Panc1 (cell line): ENCODE measurements around the gene DDAH2. TPM values are rescaled to one million over a fixed set of nuclear protein-coding genes. Genes with fewer than 3 reads are reported as not detected.

Experiments
- ATAC-seq: fragments of 200-7000 bp; cut with Tn5 transposase; 2 replicates; pipeline ENCODE4 v1.9.1; 2020; ENCODE audit warnings: mild to moderate bottlenecking, moderate library complexity
- BruUV-seq: library from RNA; stranded (reverse); fragments of 400-500 nt; replicated peaks from 2 replicates; lab custom pipeline; 2021; lab: Mats Ljungman, UMichigan
- CTCF ChIA-PET: fragments of 300-600 bp; sonication (Branson Sonifier 250); formaldehyde crosslinking; loops from one replicate; lab custom pipeline; 2022; ENCODE audit warnings: antibody characterized with exemption; lab: Charles Lee
- POLR2A ChIA-PET: fragments of 300-600 bp; sonication (Branson Sonifier 250); formaldehyde crosslinking; loops from one replicate; lab custom pipeline; 2022; ENCODE audit warnings: antibody characterized with exemption; lab: Charles Lee
- DNase-seq: peaks from one replicate; pipeline ENCODE4 v3.0.0-alpha.2; 2010; ENCODE audit warnings: low read depth, low spot score
- H3K27ac ChIP-seq: 2 replicates; pipeline ENCODE4 v1.5.1; 2011; ENCODE audit warnings: mild to moderate bottlenecking, low read length, inconsistent platforms
- H3K27me3 ChIP-seq: fragments of 200-500 bp; sonication (Bioruptor generic); 2 replicates; pipeline ENCODE4 v1.6.0; 2014; ENCODE audit warnings: low read length, inconsistent platforms; ENCODE audit not compliant: control insufficient read depth, insufficient read depth
- H3K36me3 ChIP-seq: fragments of 200-500 bp; sonication (Bioruptor generic); 2 replicates; pipeline ENCODE4 v1.5.1; 2014; ENCODE audit warnings: inconsistent platforms, mild to moderate bottlenecking, low read length, moderate library complexity; ENCODE audit not compliant: control insufficient read depth, insufficient read depth
- H3K4me1 ChIP-seq: 2 replicates; pipeline ENCODE4 v1.5.1; 2011; ENCODE audit warnings: inconsistent platforms, mild to moderate bottlenecking, low read length, moderate library complexity; ENCODE audit not compliant: control insufficient read depth, insufficient read depth
- H3K4me3 ChIP-seq, 2 experiments: 2 replicates each; pipeline ENCODE4 v1.5.1; 2011 to 2012; ENCODE audit warnings: low read depth in 2 of 2, low read length in 2 of 2, mild to moderate bottlenecking in 2 of 2, inconsistent platforms in 1 of 2, moderate library complexity in 1 of 2
- H3K9me3 ChIP-seq: fragments of 200-500 bp; sonication (Bioruptor generic); 2 replicates; pipeline ENCODE4 v1.5.1; 2014; ENCODE audit warnings: low read depth, mild to moderate bottlenecking, inconsistent platforms, low read length, moderate library complexity; ENCODE audit not compliant: control insufficient read depth, insufficient read depth
- CTCF ChIP-seq: fragments of 450-650 bp; IDR thresholded peaks from 2 replicates; pipeline ENCODE4 v1.5.1; 2017; ENCODE audit warnings: mild to moderate bottlenecking
- POLR2AphosphoS5 ChIP-seq: IDR thresholded peaks from 2 replicates; pipeline ENCODE4 v1.6.1; 2012; ENCODE audit warnings: mild to moderate bottlenecking, low read depth, low read length, moderate library complexity
- REST ChIP-seq, 2 experiments: IDR thresholded peaks; 2 replicates each; pipeline ENCODE4 v1.6.1; 2011 to 2012; ENCODE audit warnings: low read depth in 2 of 2, control low read depth in 1 of 2, low read length in 1 of 2, mild to moderate bottlenecking in 1 of 2, moderate library complexity in 1 of 2; ENCODE audit not compliant: insufficient read depth in 1 of 2
- SIN3A ChIP-seq: IDR thresholded peaks from 2 replicates; pipeline ENCODE4 v1.6.1; 2012; ENCODE audit warnings: low read depth, mild to moderate bottlenecking, low read length, moderate library complexity, borderline replicate concordance; ENCODE audit not compliant: insufficient read depth
- TCF7L2 ChIP-seq: IDR thresholded peaks from 2 replicates; pipeline ENCODE4 v1.6.1; 2011; ENCODE audit warnings: mild to moderate bottlenecking, low read depth, low read length, inconsistent platforms
- in situ Hi-C: cut with HindIII; loops from 2 replicates; pipeline ENCODE4 v1.10.0; 2016; ENCODE audit warnings: low sequenced_read_pairs, low pct_unique_long_range_greater_than_20kb
- intact Hi-C: fragments of 100-400 bp; cut with micrococcal nuclease; formaldehyde crosslinking; loops from one replicate; pipeline ENCODE4 v1.10.0; 2022; ENCODE audit not compliant: unreplicated experiment
- total RNA-seq: library from RNA; stranded (reverse); gene quantifications from one replicate; pipeline ENCODE4 v1.2.1, GENCODE V29; 2021; ENCODE audit not compliant: unreplicated experiment

Gene DDAH2
- total RNA-seq, 1 experiment from 2014 or later, result 104 TPM

GRCh38 chr6:31739639-31740396, 10.7 kb upstream of the DDAH2 start, which contains the start of gene MSH5:
Gene MSH5, plus strand, starts transcription at chr6:31740005. Its CDS starts 462 bp downstream, at chr6:31740467.
- DNase-seq (peak; percentile 96), ATAC-seq (peak; percentile 87)
- BruUV-seq, result TSS peak; percentile 87
- CTCF ChIA-PET, result interaction anchor here (0.7 to 1.4 kb wide), 2 partner anchors 30 to 90 kb away, joined by 4 to 5 read pairs; no protein-coding TSS in a partner anchor
- Histone ChIP-seq H3K4me1 (peaks cover 32% of the 10 kb centered on the region), H3K4me3 (peak within 1 kb of the TSS; percentile 79 to 90), H3K36me3 (peaks cover 7% of the 10 kb centered on the region; the same call in 1 of the 2 replicates), H3K27ac (peak within 1 kb of the TSS; percentile 100), H3K9me3 (no peaks in the 10 kb centered on the region), H3K27me3 (no peaks in the 10 kb centered on the region)
- TF ChIP-seq TCF7L2 (peak; percentile 11; the same call in 1 of the 2 replicates), SIN3A (peak; percentile 78; the same call in 1 of the 2 replicates), CTCF (no peak), POLR2AphosphoS5 (peak; percentile 76), REST (IDR thresholded peaks at IDR 0.05; ENCODE audit: insufficient read depth in 1 of 2, low read depth in 2 of 2, low read length in 1 of 2) (no peak)
- in situ Hi-C loops (no loop called here), intact Hi-C loops (loop anchor here (10.0 kb wide), 1 partner anchor 95 kb away; no protein-coding TSS in a partner anchor)
- POLR2A ChIA-PET, result interaction anchor here (0.5 to 1.5 kb wide), 3 partner anchors 9 to 80 kb away, joined by 3 to 6 read pairs (median 5); no protein-coding TSS in a partner anchor

- peaks cover 44% of the 10 kb centered on the region for H3K4me1 ChIP-seq
- 0 out of 2 replicates have a peak, but pooled peaks have one; percentile 59 for TF ChIP-seq POLR2AphosphoS5
- no peak for TF ChIP-seq REST (IDR thresholded peaks at IDR 0.05; ENCODE audit: insufficient read depth in 1 of 2, low read depth in 2 of 2, low read length in 1 of 2)
- peak; percentile 93 for TF ChIP-seq TCF7L2
- H3K9me3 ChIP-seq, result no peaks in the 10 kb centered on the region
- intact Hi-C loops (loop anchor here (10.0 kb wide), 1 partner anchor 97 kb away; no protein-coding TSS in a partner anchor), in situ Hi-C loops (no loop called here)
- no peak for DNase-seq
- no TSS peak for BruUV-seq
- no peaks in the 10 kb centered on the region for H3K27me3 ChIP-seq
- CTCF ChIA-PET, result interaction anchor here (0.6 to 1.4 kb wide), 3 partner anchors 8 to 94 kb away, joined by 3 to 4 read pairs (median 3); no protein-coding TSS in a partner anchor
- H3K36me3 ChIP-seq, result peaks cover 12% of the 10 kb centered on the region
- peak; percentile 35 for ATAC-seq
- H3K4me3 ChIP-seq, result peak overlapping the region; percentile 6 to 90; a peak in 3 of 4 replicates
- peak overlapping the region; percentile 100 for H3K27ac ChIP-seq
- POLR2A ChIA-PET, result interaction anchor here (0.6 to 1.7 kb wide), 6 partner anchors 14 to 161 kb away, joined by 3 to 9 read pairs (median 4); no protein-coding TSS in a partner anchor
Measured at GRCh38 chr6:31737991-31738979, 9.2 kb upstream of the DDAH2 start.
